GM20431 (cell line): ENCODE results near the gene SELENOM.
"Not testable (repeated sequence)": the region's sequence is repeated elsewhere in the genome, so short reads cannot be mapped to it uniquely, and the experiment has no call there.

ENCODE experiments used
- in situ Hi-C: fragments of 300-500 bp; cut with MseI, MboI; formaldehyde crosslinking; loops from one replicate; pipeline ENCODE4 v1.15.0; 2020; ENCODE audit warnings: low sequenced_read_pairs; ENCODE audit not compliant: unreplicated experiment

The SELENOM gene

GRCh38 chr22:31112547-31113091 lies 5.3 kb upstream of the SELENOM start:
- in situ Hi-C loops: not testable (repeated sequence)

- in situ Hi-C loops: no loop called here
Observed at GRCh38 chr22:31107894-31108218, 488 bp upstream of the SELENOM start.

DNA sequence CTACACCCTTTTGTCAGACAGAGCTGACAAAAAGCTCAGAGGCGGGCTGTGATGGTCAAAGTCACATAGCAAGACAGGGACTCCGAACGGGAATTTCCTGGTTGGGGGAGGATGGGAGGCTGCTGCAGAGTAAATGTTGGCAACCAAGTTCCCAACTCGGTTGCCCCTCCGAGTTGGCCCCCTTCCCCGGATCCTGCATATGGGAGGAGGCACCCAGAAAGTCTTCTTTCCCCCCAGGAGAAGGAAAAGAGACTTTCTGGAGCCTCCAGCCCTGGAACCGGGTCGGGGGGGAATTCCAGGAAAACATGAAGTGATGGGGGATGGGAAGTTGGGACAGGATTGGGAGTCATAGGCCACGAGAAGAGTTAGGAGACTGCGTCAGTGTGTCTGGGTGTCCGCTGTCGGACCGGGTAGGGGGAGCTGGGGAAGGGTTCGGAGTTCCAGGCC lies 614 bp downstream of the SELENOM start:
- in situ Hi-C loops: no loop called here

DNA sequence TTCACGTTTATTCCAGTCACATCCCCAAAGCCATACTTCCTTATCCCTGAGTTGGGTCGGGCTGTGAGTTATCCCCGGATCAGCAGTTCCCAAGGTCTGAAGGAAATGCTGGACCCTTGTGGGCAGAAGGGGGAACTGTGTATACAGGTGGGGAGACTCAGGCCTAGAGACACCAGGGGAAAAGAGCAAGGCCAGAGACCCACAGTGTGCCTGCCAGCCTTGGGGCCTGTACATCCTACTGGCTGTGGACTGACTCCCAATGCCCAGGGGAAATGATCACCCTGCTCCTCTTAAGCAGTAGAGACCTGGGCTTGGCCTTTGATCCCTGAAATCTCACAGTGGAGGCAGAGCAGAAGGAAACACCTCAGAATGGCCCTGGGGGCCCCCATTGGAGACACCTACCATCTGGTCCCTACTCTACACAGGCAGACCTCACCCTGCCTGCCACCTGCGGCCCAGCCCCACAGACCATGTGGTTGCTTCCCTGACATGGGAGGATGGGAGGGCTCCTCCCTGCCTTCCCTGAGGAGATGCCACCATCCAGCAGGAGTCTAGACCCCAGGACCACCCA lies 1.3 kb downstream of the SELENOM start:
- in situ Hi-C loops: no loop called here

DNA sequence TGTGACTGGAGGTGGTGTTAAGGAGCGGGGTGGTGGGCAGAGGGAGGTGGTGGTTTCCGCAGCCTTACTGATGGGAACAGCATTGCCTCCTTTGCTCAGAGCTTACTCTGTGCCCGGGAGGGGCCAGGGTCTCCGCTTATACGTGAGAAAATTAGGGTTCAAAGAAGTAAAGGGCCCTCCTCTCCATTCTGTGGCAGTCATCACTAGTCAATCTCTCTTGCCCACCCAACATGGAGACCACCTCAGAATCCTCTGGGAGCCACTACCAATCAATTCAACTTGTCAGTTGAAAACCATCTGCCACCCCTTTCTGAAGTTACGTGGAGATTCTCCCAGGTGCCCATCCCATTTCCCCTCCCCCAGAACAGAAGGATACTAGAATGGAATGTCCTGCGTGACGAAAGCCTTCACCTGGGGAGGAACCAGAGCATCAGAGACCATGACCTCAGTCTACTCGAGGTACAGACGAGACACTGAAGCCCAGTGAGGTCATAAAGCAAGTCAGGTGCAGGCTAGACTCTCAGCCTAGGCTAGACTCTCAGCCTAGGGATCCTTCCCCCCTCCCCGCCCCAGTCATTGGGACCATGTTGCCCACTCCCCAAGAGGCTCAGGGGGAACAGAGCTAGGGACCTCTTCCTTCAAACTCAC lies 2.0 kb downstream of the SELENOM start:
- in situ Hi-C loops: no loop called here

GRCh38 chr22:31104869-31105268 lies 2.5 kb downstream of the SELENOM start:
- in situ Hi-C loops: no loop called here

GRCh38 chr22:31103899-31104694 lies 3.3 kb downstream of the SELENOM start:
- in situ Hi-C loops: no loop called here

DNA sequence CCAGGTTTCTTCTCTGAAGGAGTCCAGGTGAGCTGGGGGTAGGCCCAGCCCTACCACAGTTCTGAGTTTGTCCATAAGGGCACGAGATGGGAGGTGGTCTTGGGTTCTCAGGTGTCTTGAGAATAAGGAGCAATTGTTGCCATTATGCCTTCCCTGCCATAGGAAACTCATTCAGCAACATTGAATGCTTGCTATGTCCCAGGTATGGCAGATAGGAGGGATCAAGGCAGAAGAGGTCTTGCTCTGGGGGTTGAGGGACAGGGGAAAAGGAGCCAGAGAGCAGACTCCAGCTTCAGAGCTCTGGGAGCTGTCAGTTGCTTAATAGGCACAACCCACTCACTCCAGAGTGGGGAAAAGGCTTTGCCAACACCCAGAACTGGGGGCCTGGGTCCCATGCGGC lies 4.3 kb downstream of the SELENOM start:
- in situ Hi-C loops: no loop called here

- in situ Hi-C loops: no loop called here
Observed at GRCh38 chr22:31102441-31103081, 4.8 kb downstream of the SELENOM start.

- in situ Hi-C loops: no loop called here
Observed at GRCh38 chr22:31100762-31101525, 6.4 kb downstream of the SELENOM start.

GRCh38 chr22:31099841-31100761 lies 7.3 kb downstream of the SELENOM start:
- in situ Hi-C loops: no loop called here

DNA sequence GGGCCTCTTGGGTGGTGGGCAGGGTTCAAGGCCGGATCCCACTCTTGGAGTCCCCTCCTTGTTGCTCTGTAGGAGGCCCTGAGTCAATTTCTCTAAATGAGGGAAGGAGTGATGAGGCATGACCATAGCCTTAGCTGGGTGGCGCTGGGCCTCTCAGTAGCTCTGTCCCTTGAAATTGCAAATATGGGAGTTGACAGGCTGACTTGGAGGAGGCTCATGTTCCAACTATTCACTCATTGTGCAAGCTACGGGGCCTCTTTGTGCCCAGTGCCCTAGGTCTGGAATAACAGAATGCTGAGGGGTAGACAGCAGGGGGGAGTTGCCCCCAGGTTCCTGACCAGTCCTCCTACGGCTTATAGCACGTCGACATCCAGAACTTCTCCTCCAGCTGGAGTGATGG lies 8.0 kb downstream of the SELENOM start:
- in situ Hi-C loops: no loop called here

- in situ Hi-C loops: no loop called here
Observed at GRCh38 chr22:31098632-31099110, 8.7 kb downstream of the SELENOM start.

DNA sequence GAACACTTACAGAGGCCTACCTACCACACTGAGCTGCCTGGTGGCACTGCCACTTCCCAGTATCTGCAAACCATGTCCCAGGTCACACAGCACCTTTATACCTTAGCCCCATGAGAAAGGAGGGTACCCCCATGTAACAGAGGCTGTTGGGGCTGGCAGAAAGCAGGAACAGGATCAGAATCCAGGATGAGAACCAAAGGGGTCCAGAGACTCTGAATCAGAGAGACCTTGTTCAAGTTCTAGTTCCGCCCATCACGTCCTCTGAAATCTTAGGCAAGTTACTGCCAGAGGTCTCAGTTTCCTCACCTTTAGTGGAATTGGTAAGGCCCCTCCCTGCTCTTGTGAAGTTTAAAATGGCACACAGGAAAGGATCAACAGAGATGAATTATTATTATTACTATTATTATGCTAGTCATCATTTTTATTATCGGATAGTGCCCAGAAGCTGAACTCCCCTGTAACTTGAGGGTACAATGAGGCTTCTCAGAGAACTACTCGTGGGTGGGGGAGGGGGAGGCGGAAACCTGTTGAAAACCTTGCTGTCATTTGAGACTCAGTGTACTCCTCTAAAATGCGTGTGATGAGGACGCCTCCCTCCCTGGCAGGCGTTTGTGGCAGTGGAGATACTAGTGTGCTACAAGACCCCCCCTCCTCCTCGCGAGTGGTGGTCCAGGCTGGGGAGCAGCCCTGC lies 9.3 kb downstream of the SELENOM start:
- in situ Hi-C loops: no loop called here

DNA sequence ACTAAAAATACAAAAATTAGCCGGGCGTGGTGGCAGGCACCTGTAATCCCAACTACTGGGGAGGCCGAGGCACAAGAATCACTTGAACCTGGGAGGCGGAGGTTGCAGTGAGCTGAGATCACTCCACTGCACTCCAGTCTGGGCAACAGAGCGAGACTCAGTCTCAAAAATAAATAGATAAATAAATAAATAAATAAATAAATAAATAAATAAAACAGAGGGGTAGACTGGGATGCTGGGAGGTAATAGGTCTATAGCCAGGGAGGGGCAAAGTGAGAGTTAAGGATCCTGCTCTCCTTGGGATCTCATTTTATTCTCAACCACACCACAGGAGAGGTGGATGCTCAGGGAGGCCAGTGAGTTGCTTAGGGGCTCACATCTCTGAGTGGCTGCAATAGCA lies 9.8 kb downstream of the SELENOM start:
- in situ Hi-C loops: not testable (repeated sequence)

- in situ Hi-C loops: no loop called here
Observed at GRCh38 chr22:31096657-31097279, 10.6 kb downstream of the SELENOM start.

DNA sequence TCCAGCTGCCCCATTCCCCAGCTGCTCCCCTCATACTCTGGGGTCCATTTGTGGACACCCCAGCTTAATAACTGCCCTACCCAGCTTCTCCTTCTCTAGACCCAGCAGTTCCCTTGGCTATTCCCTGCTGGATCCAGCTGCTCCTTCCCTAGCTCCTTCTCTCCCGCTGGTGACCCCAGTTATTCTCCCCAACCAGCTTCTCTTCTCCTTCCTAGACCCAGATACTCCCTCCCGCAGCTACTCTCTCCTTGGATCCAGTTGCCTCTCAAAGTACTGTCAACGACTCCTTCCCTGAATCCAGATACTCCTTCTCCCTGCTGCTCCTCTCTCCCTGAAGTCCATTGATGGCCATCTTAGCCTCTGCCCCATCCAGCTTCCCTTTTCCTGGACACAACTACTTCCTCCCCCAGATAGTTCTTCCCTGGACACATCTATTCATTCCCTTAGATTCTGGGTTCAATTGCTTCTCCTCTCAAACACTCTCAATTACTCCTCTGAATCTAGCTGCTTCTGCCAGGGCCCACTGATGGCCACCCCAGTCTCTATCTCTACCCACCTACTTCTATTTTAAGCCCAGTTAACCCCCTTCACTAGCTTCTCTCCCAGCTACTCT lies 11.6 kb downstream of the SELENOM start:
- in situ Hi-C loops: no loop called here
